Ishikawa (cell line): ENCODE results near the gene TMEM235.

Experiments
- CEBPB ChIP-seq: IDR thresholded peaks from 2 replicates; pipeline ENCODE4 v1.6.1; 2012
- CREB1 ChIP-seq: IDR thresholded peaks from 2 replicates; pipeline ENCODE4 v1.6.1; 2012; ENCODE audit warnings: low read depth
- EGR1 ChIP-seq: IDR thresholded peaks from 2 replicates; pipeline ENCODE4 v1.6.1; 2012
- EP300 ChIP-seq: IDR thresholded peaks from 2 replicates; pipeline ENCODE4 v1.6.1; 2012; ENCODE audit warnings: borderline replicate concordance
- FOXM1 ChIP-seq: IDR thresholded peaks from 2 replicates; pipeline ENCODE4 v1.6.1; 2012; ENCODE audit warnings: low read depth, borderline replicate concordance
- MAX ChIP-seq: IDR thresholded peaks from 2 replicates; pipeline ENCODE4 v1.6.1; 2012
- NFIC ChIP-seq: IDR thresholded peaks from 2 replicates; pipeline ENCODE4 v1.6.1; 2012
- RAD21 ChIP-seq: IDR thresholded peaks from 2 replicates; pipeline ENCODE4 v1.6.1; 2012; ENCODE audit warnings: low read depth
- REST ChIP-seq: IDR thresholded peaks from 2 replicates; pipeline ENCODE4 v1.6.1; 2012; ENCODE audit warnings: low read depth, mild to moderate bottlenecking
- TAF1 ChIP-seq: IDR thresholded peaks from 2 replicates; pipeline ENCODE4 v1.6.1; 2012; ENCODE audit warnings: low read depth, mild to moderate bottlenecking
- TCF12 ChIP-seq: IDR thresholded peaks from 2 replicates; pipeline ENCODE4 v1.6.1; 2012; ENCODE audit warnings: low read depth
- TEAD4 ChIP-seq: IDR thresholded peaks from 2 replicates; pipeline ENCODE4 v1.6.1; 2012
- USF1 ChIP-seq: IDR thresholded peaks from 2 replicates; pipeline ENCODE4 v1.6.1; 2012
- YY1 ChIP-seq: IDR thresholded peaks from 2 replicates; pipeline ENCODE4 v1.6.1; 2012; ENCODE audit warnings: low read depth
- ZBTB7A ChIP-seq: IDR thresholded peaks from 2 replicates; pipeline ENCODE4 v1.6.1; 2012; ENCODE audit warnings: low read depth

The TMEM235 gene

DNA sequence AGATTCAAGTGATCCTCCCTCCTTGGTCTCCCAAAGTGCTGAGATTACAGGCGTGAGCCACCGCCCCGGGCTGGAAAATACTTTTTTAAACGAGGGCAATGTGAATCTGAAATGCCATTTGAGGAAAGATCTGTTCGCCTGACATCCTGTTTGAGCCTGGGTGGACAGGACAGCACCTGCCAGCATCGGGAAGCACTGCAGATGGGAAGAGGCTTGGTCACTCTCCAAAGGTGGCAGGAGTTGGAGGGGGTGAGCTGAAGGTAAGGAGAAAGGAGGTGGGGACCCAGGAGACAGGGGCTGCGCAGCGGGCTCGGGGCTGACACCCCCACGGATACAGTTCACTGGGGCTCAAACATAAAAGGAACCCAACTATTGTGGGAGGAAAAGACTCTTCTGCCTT lies 21.3 kb upstream of the TMEM235 start:
- TF ChIP-seq CEBPB (no peak), FOXM1 (no peak), EP300 (no peak)

DNA sequence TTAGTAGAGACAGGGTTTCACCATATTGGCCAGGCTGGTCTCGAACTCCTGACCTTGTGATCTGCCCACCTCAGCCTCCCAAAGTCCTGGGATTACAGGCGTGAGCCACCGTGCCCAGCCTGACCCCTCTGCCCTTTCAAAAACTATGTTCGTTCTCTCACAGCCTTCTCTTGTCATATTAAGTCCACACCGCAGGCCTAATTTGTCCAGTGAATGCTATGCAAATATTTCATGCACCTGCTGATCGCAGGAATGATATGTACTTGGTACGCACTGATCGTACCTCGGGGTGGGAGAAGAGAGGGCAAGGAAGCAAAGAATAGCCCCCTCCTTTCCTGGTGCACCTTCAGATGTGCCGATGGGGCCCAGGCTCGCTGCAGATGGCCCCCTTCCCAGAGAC lies 20.4 kb upstream of the TMEM235 start:
- TF ChIP-seq TCF12 (no peak), CEBPB (no peak), NFIC (no peak), TEAD4 (no peak)

DNA sequence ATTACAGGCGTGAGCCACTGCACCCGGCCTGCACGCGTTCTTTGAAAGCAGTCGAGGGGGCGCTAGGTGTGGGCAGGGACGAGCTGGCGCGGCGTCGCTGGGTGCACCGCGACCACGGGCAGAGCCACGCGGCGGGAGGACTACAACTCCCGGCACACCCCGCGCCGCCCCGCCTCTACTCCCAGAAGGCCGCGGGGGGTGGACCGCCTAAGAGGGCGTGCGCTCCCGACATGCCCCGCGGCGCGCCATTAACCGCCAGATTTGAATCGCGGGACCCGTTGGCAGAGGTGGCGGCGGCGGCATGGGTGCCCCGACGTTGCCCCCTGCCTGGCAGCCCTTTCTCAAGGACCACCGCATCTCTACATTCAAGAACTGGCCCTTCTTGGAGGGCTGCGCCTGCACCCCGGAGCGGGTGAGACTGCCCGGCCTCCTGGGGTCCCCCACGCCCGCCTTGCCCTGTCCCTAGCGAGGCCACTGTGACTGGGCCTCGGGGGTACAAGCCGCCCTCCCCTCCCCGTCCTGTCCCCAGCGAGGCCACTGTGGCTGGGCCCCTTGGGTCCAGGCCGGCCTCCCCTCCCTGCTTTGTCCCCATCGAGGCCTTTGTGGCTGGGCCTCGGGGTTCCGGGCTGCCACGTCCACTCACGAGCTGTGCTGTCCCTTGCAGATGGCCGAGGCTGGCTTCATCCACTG lies 17.3 kb upstream of the TMEM235 start, which contains the start of gene BIRC5:
Gene BIRC5 (plus strand): TSS at position 238 of the 690 bp plus-strand sequence. CDS start 64 bp downstream, at position 302.
- TF ChIP-seq TAF1 (peak; percentile 89), FOXM1 (peak; percentile 85), TCF12 (peak; percentile 42), EGR1 (peak; percentile 50; the same call in 1 of the 2 replicates), YY1 (peak; percentile 89), USF1 (peak; percentile 48), REST (no peak), ZBTB7A (no peak), NFIC (peak; percentile 17; the same call in 1 of the 2 replicates), TEAD4 (0 out of 2 replicates have a peak, but pooled peaks have one; percentile 6), MAX (peak; percentile 95), CEBPB (no peak), EP300 (peak; percentile 34; the same call in 1 of the 2 replicates)

DNA sequence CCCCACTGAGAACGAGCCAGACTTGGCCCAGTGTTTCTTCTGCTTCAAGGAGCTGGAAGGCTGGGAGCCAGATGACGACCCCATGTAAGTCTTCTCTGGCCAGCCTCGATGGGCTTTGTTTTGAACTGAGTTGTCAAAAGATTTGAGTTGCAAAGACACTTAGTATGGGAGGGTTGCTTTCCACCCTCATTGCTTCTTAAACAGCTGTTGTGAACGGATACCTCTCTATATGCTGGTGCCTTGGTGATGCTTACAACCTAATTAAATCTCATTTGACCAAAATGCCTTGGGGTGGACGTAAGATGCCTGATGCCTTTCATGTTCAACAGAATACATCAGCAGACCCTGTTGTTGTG lies 16.7 kb upstream of the TMEM235 start:
- TF ChIP-seq EP300 (no peak), FOXM1 (no peak), TAF1 (no peak), EGR1 (no peak), TCF12 (no peak), YY1 (no peak), TEAD4 (no peak), NFIC (no peak), CREB1 (no peak), USF1 (no peak), MAX (no peak)

DNA sequence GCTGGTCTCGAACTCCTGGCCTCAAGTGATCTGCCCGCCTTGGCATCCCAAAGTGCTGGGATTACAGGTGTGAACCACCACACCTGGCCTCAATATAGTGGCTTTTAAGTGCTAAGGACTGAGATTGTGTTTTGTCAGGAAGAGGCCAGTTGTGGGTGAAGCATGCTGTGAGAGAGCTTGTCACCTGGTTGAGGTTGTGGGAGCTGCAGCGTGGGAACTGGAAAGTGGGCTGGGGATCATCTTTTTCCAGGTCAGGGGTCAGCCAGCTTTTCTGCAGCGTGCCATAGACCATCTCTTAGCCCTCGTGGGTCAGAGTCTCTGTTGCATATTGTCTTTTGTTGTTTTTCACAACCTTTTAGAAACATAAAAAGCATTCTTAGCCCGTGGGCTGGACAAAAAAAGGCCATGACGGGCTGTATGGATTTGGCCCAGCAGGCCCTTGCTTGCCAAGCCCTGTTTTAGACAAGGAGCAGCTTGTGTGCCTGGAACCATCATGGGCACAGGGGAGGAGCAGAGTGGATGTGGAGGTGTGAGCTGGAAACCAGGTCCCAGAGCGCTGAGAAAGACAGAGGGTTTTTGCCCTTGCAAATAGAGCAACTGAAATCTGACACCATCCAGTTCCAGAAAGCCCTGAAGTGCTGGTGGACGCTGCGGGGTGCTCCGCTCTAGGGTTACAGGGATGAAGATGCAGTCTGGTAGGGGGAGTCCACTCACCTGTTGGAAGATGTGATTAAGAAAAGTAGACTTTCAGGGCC lies 11.9 kb upstream of the TMEM235 start:
- TF ChIP-seq ZBTB7A (no peak), FOXM1 (no peak), EP300 (no peak), CREB1 (no peak), REST (no peak), MAX (no peak), CEBPB (no peak), TAF1 (no peak), EGR1 (no peak), TCF12 (no peak), TEAD4 (no peak), USF1 (no peak), NFIC (no peak), RAD21 (no peak), YY1 (no peak)
